HepG2 (cell line): ENCODE results near the gene C19orf33. TPM values are rescaled to one million over a fixed set of nuclear protein-coding genes. Genes with fewer than 3 reads are reported as not detected.

Experiments
- ATAC-seq: fragments of 200-7000 bp; cut with Tn5 transposase; 3 replicates; pipeline ENCODE4 v1.9.1; 2020; ENCODE audit warnings: mild to moderate bottlenecking, moderate library complexity
- BruUV-seq: library from RNA; stranded (reverse); fragments of 400-500 nt; replicated peaks from 2 replicates; lab custom pipeline; 2021; lab: Mats Ljungman, UMichigan
- CTCF ChIA-PET: fragments of 300-600 bp; formaldehyde crosslinking; extraction: SDS; loops from one replicate; lab custom pipeline; 2021; ENCODE audit warnings: low total read pairs, inconsistent platforms, low intra/inter-chr PET ratio; lab: Yijun Ruan, JAX
- POLR2A ChIA-PET: fragments of 350-600 bp; sonication (Branson Sonifier 250); formaldehyde crosslinking; loops from one replicate; lab custom pipeline; 2020; ENCODE audit warnings: antibody characterized with exemption, inconsistent platforms; lab: Yijun Ruan, JAX
- DNase-seq: peaks from one replicate; pipeline ENCODE4 v3.0.0-alpha.2; 2015; ENCODE audit warnings: low spot score
- FAIRE-seq: peaks from 3 replicates; lab custom pipeline; 2011; peaks lifted over from hg19 to GRCh38; lab: Jason Lieb, UNC
- H2AFZ ChIP-seq: one replicate; pipeline ENCODE4 v1.6.1; 2011; ENCODE audit warnings: low read length, inconsistent platforms
- H3K27ac ChIP-seq: fragments of 300-600 bp; 3 replicates; pipeline ENCODE4 v1.8.0; 2011; ENCODE audit warnings: mixed run types, mild to moderate bottlenecking, mixed read lengths, low read length, inconsistent platforms; ENCODE audit not compliant: insufficient read depth; ENCODE audit errors: extremely low read length
- H3K27me3 ChIP-seq, 2 experiments: fragments of 200-600 bp in 1 of 2; 2 replicates in 1 of 2; 3 replicates in 1 of 2; pipeline versions ENCODE4 v1.6.0 to v1.8.0; 2011; ENCODE audit warnings: low read length in 2 of 2, mild to moderate bottlenecking in 2 of 2, moderate library complexity in 2 of 2, inconsistent platforms in 1 of 2; ENCODE audit not compliant: insufficient read depth in 2 of 2, control insufficient read depth in 1 of 2
- H3K36me3 ChIP-seq, 2 experiments: fragments of 200-600 bp in 1 of 2; replicated peaks in 1 of 2; 2 replicates in 1 of 2; 3 replicates in 1 of 2; pipeline versions ENCODE4 v1.5.1 to v1.8.0; 2011; ENCODE audit warnings: low read length in 2 of 2, inconsistent platforms in 1 of 2; ENCODE audit not compliant: insufficient read depth in 2 of 2, control insufficient read depth in 1 of 2
- H3K4me1 ChIP-seq: 2 replicates; pipeline ENCODE4 v1.5.1; 2012; ENCODE audit warnings: low read length, inconsistent platforms; ENCODE audit not compliant: insufficient read depth
- H3K4me2 ChIP-seq: 2 replicates; pipeline ENCODE4 v1.6.0; 2011; ENCODE audit warnings: low read depth, low read length, inconsistent platforms
- H3K4me3 ChIP-seq, 3 experiments: fragments of 200-600 bp in 1 of 3; sonication (generic), shearing (Covaris generic) in 1 of 3; replicated peaks in 1 of 3; 2 replicates each; pipeline ENCODE4 v1.5.1; 2011 to 2016; ENCODE audit warnings: low read length in 3 of 3, inconsistent platforms in 2 of 3, low read depth in 2 of 3, mild to moderate bottlenecking in 2 of 3, control low read depth in 1 of 3, mixed read lengths in 1 of 3; ENCODE audit not compliant: insufficient read depth in 1 of 3
- H3K79me2 ChIP-seq: one replicate; pipeline ENCODE4 v1.6.1; 2011; ENCODE audit warnings: low read length, inconsistent platforms; ENCODE audit not compliant: insufficient read depth
- H3K9ac ChIP-seq: 2 replicates; pipeline ENCODE4 v1.6.0; 2011; ENCODE audit warnings: mild to moderate bottlenecking, low read depth, low read length, inconsistent platforms; ENCODE audit not compliant: insufficient read depth
- H3K9me3 ChIP-seq: 2 replicates; pipeline ENCODE4 v1.5.1; 2012; ENCODE audit warnings: mild to moderate bottlenecking, low read length
- H4K20me1 ChIP-seq: 2 replicates; pipeline ENCODE4 v1.6.0; 2011; ENCODE audit warnings: inconsistent platforms, mild to moderate bottlenecking, low read length, moderate library complexity; ENCODE audit not compliant: insufficient read depth
- KDM6A ChIP-seq: IDR thresholded peaks from 2 replicates; pipeline ENCODE4 v1.6.1; 2016; ENCODE audit warnings: low read depth
- KLF11 ChIP-seq: IDR thresholded peaks from 2 replicates; pipeline ENCODE4 v1.6.1; 2016; ENCODE audit warnings: missing compliant biosample characterization
- NFE2 ChIP-seq: sonication (generic); formaldehyde crosslinking; IDR thresholded peaks from 2 replicates; pipeline ENCODE4 v1.4.0; 2020; ENCODE audit warnings: missing genetic modification reagents
- PTBP1 ChIP-seq: fragments of 200-400 bp; formaldehyde crosslinking; IDR thresholded peaks from 2 replicates; pipeline ENCODE4 v1.6.1; 2018; ENCODE audit warnings: low read length, low read depth; ENCODE audit not compliant: poor library complexity, severe bottlenecking
- SYNCRIP ChIP-seq: fragments of 200-400 bp; formaldehyde crosslinking; IDR thresholded peaks from 2 replicates; pipeline ENCODE4 v1.6.1; 2018; ENCODE audit warnings: mild to moderate bottlenecking, low read depth, low read length; ENCODE audit not compliant: insufficient read depth
- TAF15 ChIP-seq: fragments of 200-400 bp; formaldehyde crosslinking; IDR thresholded peaks from one replicate; pipeline ENCODE4 v1.6.1; 2018; ENCODE audit warnings: mild to moderate bottlenecking, low read depth, low read length; ENCODE audit not compliant: poor library complexity, severe bottlenecking
- TBP ChIP-seq: sonication (generic); formaldehyde crosslinking; IDR thresholded peaks from 2 replicates; pipeline ENCODE4 v1.5.0; 2020; ENCODE audit warnings: missing genetic modification reagents
- ZNF430 ChIP-seq: sonication (generic); formaldehyde crosslinking; IDR thresholded peaks from 2 replicates; pipeline ENCODE4 v1.9.0; 2021; ENCODE audit warnings: mild to moderate bottlenecking, missing genetic modification reagents
- ZNF432 ChIP-seq: sonication (generic); formaldehyde crosslinking; IDR thresholded peaks from 2 replicates; pipeline ENCODE4 v1.5.0; 2020; ENCODE audit warnings: missing genetic modification reagents, mild to moderate bottlenecking, borderline replicate concordance
- ZNF558 ChIP-seq: sonication (generic); formaldehyde crosslinking; IDR thresholded peaks from 2 replicates; pipeline ENCODE4 v1.9.0; 2022; ENCODE audit warnings: mild to moderate bottlenecking, missing genetic modification reagents, borderline replicate concordance
- ZNF773 ChIP-seq: sonication (generic); formaldehyde crosslinking; IDR thresholded peaks from 2 replicates; pipeline ENCODE4 v1.4.0; 2020; ENCODE audit warnings: missing genetic modification reagents, borderline replicate concordance
- ZNF841 ChIP-seq: sonication (generic); formaldehyde crosslinking; IDR thresholded peaks from 2 replicates; pipeline ENCODE4 v1.8.1; 2023; ENCODE audit warnings: missing genetic modification reagents, borderline replicate concordance
- WGBS: methylation state at CpG from one replicate; pipeline ENCODE4 v1.1.6; 2017; ENCODE audit warnings: low lambda C conversion rate; 5-methylcytosine and 5-hydroxymethylcytosine counted together
- in situ Hi-C: cut with HindIII; loops from 2 replicates; pipeline ENCODE4 v1.10.0; 2017; ENCODE audit warnings: low pct_unique_long_range_greater_than_20kb; ENCODE audit not compliant: extremely low pct_ligation_motif_present
- intact Hi-C: fragments of 100-400 bp; cut with micrococcal nuclease; formaldehyde crosslinking; loops from one replicate; pipeline ENCODE4 v1.10.0; 2022; ENCODE audit not compliant: unreplicated experiment
- polyA plus RNA-seq, 8 experiments: library from polyadenylated mRNA; depleted of rRNA in 3 of 8; stranded (reverse) in 7 of 8; unstranded in 1 of 8; fragments of >200 nt; fragmentation: Illumina TruSeq in 4 of 8; extraction: Trizol in 4 of 8; gene quantifications; 2 replicates each; pipeline versions ENCODE4 v1.2.1 to v1.2.3, GENCODE V29; 2011 to 2016; ENCODE audit warnings: low read depth in 4 of 8, missing spikeins in 1 of 8, mixed read lengths in 1 of 8; ENCODE audit not compliant: insufficient read depth in 1 of 8
- total RNA-seq, 5 experiments: library from RNA; depleted of rRNA; stranded (reverse); fragments of >200 nt; fragmentation: Illumina TruSeq; extraction: Trizol; gene quantifications; 2 replicates each; pipeline ENCODE4 v1.2.3, GENCODE V29; 2016; ENCODE audit warnings: low read depth in 1 of 5
- TF ChIP-seq, protein P1 (sequence below): sonication (generic); formaldehyde crosslinking; IDR thresholded peaks from 2 replicates; pipeline ENCODE4 v1.4.0; 2020; ENCODE audit warnings: missing genetic modification reagents
- TF ChIP-seq, protein P2 (sequence below): sonication (generic); formaldehyde crosslinking; IDR thresholded peaks from 2 replicates; pipeline ENCODE4 v1.4.0; 2020; ENCODE audit warnings: low read depth, missing genetic modification reagents
- TF ChIP-seq, protein P3 (sequence below): IDR thresholded peaks from 2 replicates; pipeline ENCODE4 v1.6.1; 2016; ENCODE audit warnings: mild to moderate bottlenecking

The C19orf33 gene
- total and polyA plus RNA-seq, 2 of the 13 experiments (the other 11 are each of a cell fraction or from before 2014, with no cell fraction given), result 2.5 to 3.3 TPM

DNA sequence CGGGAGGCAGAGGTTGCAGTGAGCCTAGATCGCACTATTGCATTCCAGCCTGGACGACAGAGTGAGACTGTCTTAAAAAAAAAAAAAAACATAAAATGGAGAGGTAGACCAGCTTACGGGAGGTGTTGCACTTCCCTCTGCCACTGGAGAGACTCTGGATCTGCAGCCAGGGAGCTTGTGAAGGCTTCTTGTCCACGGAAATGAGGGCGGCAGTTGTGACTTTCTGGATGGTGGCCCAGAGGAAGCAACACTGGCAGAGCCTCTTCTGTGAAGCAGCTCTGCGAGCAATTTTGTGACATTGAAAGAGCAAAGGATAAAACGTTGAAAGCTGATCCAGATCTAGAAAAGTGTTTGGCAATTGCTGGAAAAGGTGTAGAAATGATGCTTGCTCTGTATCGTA is 29.3 kb upstream of the C19orf33 start:
- no peak overlapping the region for H3K4me3 ChIP-seq
- no peak overlapping the region for H3K4me2 ChIP-seq
- peaks cover 0 to 1% of the 10 kb centered on the region in 2 experiments; a peak in 1 of 5 replicates for H3K27me3 ChIP-seq
- no peak overlapping the region for H3K9ac ChIP-seq
- no TSS peak for BruUV-seq
- ChIA-PET POLR2A (no interaction called here), CTCF (no interaction called here)
- no peak for DNase-seq
- H3K79me2 ChIP-seq, result no peaks in the 10 kb centered on the region
- H3K27ac ChIP-seq, result no peak overlapping the region
- intact Hi-C loops, result no loop called here
- H3K36me3 ChIP-seq, result no peaks in the 10 kb centered on the region
- in situ Hi-C loops, result no loop called here
- ATAC-seq, result no peak
- TF ChIP-seq TAF15 (no peak), ZNF773 (CRISPR knock-in tag) (no peak), ZNF432 (CRISPR knock-in tag) (no peak), ZNF558 (no peak), TBP (CRISPR knock-in tag) (no peak), KLF11 (CRISPR knock-in tag) (no peak), ZNF841 (CRISPR knock-in tag) (no peak), KDM6A (CRISPR knock-in tag) (no peak), ZNF430 (CRISPR knock-in tag) (no peak), NFE2 (CRISPR knock-in tag) (no peak), PTBP1 (no peak), SYNCRIP (no peak)
- TF ChIP-seq, protein P1, sequence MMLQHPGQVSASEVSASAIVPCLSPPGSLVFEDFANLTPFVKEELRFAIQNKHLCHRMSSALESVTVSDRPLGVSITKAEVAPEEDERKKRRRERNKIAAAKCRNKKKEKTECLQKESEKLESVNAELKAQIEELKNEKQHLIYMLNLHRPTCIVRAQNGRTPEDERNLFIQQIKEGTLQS (CRISPR knock-in tag), result no peak
- TF ChIP-seq, protein P2, sequence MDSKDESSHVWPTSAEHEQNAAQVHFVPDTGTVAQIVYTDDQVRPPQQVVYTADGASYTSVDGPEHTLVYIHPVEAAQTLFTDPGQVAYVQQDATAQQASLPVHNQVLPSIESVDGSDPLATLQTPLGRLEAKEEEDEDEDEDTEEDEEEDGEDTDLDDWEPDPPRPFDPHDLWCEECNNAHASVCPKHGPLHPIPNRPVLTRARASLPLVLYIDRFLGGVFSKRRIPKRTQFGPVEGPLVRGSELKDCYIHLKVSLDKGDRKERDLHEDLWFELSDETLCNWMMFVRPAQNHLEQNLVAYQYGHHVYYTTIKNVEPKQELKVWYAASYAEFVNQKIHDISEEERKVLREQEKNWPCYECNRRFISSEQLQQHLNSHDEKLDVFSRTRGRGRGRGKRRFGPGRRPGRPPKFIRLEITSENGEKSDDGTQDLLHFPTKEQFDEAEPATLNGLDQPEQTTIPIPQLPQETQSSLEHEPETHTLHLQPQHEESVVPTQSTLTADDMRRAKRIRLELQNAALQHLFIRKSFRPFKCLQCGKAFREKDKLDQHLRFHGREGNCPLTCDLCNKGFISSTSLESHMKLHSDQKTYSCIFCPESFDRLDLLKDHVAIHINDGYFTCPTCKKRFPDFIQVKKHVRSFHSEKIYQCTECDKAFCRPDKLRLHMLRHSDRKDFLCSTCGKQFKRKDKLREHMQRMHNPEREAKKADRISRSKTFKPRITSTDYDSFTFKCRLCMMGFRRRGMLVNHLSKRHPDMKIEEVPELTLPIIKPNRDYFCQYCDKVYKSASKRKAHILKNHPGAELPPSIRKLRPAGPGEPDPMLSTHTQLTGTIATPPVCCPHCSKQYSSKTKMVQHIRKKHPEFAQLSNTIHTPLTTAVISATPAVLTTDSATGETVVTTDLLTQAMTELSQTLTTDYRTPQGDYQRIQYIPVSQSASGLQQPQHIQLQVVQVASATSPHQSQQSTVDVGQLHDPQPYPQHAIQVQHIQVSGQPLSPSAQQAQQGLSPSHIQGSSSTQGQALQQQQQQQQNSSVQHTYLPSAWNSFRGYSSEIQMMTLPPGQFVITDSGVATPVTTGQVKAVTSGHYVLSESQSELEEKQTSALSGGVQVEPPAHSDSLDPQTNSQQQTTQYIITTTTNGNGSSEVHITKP (CRISPR knock-in tag), result no peak
- TF ChIP-seq, protein P3, sequence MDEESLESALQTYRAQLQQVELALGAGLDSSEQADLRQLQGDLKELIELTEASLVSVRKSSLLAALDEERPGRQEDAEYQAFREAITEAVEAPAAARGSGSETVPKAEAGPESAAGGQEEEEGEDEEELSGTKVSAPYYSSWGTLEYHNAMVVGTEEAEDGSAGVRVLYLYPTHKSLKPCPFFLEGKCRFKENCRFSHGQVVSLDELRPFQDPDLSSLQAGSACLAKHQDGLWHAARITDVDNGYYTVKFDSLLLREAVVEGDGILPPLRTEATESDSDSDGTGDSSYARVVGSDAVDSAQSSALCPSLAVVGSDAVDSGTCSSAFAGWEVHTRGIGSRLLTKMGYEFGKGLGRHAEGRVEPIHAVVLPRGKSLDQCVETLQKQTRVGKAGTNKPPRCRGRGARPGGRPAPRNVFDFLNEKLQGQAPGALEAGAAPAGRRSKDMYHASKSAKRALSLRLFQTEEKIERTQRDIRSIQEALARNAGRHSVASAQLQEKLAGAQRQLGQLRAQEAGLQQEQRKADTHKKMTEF (CRISPR knock-in tag), result no peak
- H3K4me1 ChIP-seq, result peaks cover 35% of the 10 kb centered on the region
- no peaks in the 10 kb centered on the region for H4K20me1 ChIP-seq
- WGBS, result 39% methylated on average over 9 of the region's 9 CpGs
- H3K9me3 ChIP-seq, result no peaks in the 10 kb centered on the region
- FAIRE-seq, result no peak
- no peak overlapping the region for H2AFZ ChIP-seq
